NOMO-1 treated with DMSO at 0.1 percent for 48 hours (cell line): ENCODE data around the gene PRPF31.
A peak's percentile ranks its signal among the peaks of the same experiment; 100 is the strongest.
"Not testable (repeated sequence)": the region's sequence is repeated elsewhere in the genome, so short reads cannot be mapped to it uniquely, and the experiment has no call there.

ENCODE experiments used
- DNase-seq: peaks from one replicate; lab custom pipeline; 2025; ENCODE audit not compliant: unreplicated experiment; lab: John Stamatoyannopoulos, UW

The PRPF31 gene, protein sequence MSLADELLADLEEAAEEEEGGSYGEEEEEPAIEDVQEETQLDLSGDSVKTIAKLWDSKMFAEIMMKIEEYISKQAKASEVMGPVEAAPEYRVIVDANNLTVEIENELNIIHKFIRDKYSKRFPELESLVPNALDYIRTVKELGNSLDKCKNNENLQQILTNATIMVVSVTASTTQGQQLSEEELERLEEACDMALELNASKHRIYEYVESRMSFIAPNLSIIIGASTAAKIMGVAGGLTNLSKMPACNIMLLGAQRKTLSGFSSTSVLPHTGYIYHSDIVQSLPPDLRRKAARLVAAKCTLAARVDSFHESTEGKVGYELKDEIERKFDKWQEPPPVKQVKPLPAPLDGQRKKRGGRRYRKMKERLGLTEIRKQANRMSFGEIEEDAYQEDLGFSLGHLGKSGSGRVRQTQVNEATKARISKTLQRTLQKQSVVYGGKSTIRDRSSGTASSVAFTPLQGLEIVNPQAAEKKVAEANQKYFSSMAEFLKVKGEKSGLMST

DNA sequence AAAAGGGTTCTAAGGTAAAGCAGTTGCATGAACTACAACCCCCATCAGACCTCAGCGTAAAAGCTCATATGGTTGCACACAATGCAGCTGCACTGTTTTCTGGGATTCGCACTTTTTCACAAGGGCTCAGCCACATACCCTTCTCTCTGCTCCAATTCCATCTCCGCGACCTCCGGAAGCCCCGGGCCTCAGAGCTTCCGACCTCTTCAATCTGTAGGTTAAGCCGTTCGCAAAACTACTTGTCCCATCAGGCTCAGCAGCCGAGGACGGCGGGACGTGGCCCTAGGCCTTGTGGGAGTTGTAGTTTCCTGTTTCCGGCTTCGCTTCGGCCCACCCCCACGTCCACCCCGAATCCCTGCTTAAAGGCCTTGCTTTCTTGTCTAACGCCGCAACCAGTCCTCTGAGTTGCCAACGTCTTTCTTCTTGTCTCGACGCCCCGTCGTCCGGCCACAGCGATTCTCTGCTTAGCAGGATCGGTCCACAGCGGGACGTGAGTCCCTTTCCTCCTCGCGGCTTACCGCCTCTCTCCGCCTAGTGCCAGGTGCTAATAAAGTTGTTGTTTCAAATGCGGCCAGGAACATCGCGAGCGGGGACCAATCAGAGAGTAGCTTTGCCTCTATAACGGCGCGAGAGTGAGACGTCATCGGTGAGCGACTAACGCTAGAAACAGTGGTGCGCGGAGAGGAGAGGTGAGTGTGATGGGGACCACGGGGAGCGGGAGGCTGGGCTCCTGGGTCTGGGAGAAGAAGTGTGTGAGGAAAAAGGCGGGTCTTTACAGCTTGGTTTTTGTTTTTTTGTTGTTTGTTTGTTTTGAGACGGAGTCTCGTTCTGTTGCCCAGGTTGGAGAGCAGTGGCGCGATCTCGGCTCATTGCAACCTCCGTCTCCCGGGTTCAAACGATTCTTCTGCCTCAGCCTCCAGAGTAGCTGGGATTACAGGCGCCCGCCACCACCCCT lies at the start of gene PRPF31, which contains the start of gene TFPT:
Gene PRPF31, plus strand, starts transcription at position 646 of the 955 bp plus-strand sequence. CDS start 2,525 bp downstream, outside the sequence.
Gene TFPT, minus strand, starts transcription at position 549 of the 955 bp plus-strand sequence. Its CDS starts 388 bp downstream, at position 161.
- DNase-seq, result peak; percentile 98

DNA sequence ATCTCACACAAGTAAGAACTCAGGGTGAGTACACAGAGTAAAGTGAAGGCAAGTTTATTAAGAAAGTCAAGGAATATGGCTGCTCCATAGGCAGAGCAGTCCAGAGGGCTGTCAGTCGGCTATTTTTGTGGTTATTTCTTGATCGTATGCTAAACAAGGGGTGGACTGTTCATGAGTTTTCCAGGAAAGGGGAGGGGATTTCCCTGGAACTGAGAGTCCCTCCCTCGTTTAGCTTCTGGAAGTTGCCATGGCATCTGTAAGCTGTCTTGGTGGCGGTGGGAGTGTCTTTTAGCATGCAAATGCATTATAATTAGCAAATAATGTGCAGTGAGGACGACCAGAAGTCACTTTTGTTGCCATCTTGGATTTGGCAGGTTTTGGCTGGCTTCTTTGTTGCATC lies 46.1 kb upstream of the PRPF31 start:
- DNase-seq, result no peak

DNA sequence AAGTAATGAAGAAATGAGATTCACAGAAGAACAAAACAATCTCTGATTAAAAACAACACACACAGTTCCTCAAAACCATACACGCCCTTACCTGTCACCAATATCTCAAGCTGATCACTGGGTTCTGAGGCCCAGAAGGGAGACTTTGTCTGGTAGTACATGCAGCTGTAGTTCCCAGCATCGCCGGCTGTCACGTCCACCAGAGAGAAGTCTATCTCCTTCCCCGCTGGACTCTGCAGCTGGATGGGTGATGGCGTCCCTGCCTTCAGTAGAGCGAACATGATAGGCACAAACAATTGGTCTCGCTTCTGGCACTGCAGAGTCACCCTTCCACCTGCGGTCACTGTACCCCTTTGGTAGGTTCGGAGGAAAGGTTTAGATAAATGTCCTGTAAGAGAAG lies 41.7 kb upstream of the PRPF31 start:
- no peak for DNase-seq

DNA sequence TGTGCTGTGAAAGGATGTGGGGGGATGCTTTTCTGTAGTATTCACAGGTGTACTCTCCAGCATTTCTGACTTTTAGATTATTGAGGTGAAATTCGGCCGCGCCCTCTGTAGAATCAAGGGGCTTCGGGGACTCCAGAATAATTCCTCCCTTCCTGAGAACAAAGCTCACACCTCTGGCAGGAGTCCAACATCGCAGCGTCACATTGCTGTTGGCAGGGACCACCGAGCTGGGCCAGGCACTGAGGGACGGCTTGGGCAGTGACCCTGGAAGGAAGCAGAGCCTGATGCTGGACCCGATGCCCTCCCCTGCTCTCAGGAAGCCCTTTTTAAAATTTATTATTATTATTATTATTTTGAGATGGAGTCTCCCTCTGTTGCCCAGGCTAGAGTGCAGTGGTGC lies 40.7 kb upstream of the PRPF31 start:
- no peak for DNase-seq

DNA sequence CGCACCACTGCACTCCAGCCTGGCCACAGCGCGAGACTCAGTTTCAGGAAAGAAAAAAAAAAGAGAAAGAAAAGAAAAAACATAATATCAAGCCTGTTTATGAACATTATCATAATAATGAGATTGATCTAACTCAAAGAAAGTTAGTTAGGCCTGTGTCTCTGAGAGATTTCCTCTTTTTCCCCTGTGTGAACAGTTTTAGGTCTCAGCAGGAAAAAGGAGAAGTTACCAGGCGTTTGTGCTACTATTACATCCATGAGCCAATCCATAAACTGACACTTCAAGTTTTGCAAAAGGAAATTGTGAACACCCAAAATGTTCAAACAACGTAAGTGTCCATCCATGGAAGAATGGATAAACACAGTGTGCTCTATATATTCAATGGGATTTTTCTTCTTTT lies 38.2 kb upstream of the PRPF31 start:
- DNase-seq, result peak; percentile 93

DNA sequence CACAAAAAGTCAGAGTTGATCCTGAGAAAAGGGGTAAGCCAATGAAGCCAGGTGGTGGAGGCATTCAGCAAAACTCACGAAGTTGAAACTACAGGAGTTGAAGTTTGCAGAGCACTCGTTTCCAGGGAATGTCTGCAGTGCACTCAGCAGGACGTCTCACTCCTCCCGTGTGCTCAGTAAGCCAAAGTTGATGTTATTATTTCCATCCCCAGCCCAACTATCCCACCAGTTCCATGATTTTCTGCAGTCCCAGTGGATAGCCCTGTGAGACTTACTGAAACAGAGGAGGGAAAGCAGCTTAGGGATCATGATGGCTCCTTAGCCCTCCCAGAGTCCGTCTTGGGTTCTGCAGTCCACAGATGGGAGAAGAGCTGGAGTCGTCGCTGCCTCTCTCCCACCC lies 34.5 kb upstream of the PRPF31 start, which contains the start of gene TARM1:
Gene TARM1, minus strand, starts transcription at position 334 of the 400 bp plus-strand sequence. Its CDS starts 25 bp downstream, at position 309.
- no peak for DNase-seq

DNA sequence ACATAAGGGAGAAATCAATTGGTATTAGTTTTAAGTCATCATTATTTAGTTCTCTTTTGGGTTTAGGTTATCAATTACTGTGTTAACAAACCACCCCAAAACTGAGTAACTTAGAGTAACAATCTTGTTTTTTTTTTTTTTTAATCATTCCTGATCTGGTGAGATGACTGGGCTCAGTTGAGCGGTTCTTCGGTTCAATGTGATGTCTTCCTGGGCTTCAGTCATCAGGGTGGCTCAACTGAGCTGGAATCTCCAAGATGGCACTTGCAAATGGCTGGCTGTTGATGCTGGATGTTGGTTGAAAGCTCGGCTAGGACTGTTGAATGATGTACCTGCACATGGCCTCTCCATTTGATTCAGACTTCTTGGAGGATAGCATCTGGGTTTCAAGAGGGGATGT lies 31.1 kb upstream of the PRPF31 start:
- DNase-seq, result no peak

DNA sequence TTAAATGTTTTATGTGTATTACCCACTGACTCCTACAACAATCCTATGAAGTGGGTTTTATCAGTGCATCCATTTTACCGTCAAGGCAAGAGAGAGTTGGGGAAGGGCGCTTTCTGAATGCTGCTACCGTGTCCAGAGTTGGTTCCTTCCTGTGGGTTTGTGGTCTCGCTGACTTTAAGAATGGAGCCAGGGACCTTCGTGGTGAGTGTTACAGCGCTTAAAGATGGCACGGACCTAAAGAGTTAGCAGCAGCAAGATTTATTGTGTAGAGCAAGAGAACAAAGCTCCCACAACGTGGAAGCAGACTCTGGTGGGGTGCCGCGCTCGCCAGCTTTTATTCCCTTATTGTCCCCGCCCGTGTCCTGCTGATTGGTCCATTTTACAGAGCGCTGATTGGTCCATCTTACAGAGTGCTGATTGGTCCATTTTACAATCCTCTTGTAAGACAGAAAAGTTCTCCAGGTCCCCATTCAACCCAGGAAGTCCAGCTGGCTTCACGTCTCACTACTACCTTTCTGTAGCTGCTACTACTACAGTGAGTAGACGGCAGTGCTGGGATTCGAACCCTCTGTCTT lies 21.0 kb upstream of the PRPF31 start:
- DNase-seq, result no peak

DNA sequence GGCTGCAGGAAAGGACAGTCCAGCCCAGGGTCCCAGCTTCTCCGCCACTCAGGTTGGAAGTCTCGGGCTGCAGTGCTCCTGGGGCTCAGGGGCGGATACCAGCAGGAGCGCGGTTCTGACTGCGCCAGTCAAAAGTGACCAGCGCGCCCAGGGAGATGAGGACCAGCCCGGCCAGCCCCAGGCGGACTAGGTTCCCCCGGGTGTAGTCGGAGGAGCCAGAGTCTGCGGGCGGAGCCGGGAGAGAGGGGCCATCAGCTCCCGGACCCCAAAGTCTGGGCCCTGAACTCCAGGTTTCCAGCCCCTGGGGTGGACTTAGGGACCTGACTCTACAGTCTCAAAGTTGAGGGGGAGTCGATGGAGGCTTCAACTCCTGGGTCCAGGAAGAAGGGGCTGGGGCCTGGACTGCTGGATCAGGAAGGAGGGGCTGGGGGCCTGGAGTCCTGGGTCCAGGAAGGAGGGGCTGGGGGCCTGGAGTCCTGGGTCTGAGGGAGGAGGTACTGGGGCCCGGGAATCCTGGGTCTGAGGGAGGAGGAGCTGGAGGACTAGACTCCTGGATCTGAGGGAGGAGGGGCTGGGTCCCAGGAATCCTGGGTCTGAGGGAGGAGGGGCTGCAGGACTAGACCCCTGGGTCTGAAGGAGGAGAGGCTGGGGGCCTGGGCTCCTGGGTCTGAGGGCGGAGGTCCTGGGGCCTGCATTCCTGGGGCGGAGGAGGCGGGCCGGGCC lies 20.3 kb upstream of the PRPF31 start:
- no peak for DNase-seq

DNA sequence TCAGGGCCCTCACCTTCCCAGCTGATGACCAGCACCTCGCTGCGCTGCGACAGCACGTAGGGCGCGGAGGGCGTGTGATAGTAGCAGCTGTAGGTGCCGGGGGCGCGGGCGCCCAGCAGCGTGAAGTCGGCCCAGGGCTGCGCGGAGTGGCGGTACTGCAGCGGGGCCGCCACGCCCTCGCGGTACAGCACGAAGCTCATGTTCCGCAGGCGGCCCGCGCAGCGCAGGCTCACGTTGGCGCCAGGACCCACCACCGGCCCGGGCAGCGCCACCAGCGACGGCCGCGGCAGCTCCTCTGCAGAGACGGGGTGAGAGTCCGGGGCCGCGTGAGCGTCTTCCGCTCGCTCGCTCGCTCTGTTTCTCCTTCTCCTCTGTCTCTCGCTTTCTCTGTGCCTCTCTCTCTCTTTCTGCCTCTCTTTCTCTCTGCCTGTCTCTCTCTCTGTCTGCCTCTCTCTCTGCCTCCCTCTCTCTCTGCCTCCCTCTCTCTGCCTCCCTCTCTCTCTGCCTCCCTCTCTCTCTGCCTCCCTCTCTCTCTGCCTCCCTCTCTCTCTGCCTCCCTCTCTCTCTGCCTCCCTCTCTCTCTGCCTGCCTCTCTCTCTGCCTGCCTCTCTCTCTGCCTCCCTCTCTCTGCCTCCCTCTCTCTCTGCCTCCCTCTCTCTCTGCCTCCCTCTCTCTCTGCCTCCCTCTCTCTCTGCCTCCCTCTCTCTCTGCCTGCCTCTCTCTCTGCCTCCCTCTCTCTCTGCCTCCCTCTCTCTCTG lies 19.5 kb upstream of the PRPF31 start:
- peak; percentile 63 for DNase-seq

DNA sequence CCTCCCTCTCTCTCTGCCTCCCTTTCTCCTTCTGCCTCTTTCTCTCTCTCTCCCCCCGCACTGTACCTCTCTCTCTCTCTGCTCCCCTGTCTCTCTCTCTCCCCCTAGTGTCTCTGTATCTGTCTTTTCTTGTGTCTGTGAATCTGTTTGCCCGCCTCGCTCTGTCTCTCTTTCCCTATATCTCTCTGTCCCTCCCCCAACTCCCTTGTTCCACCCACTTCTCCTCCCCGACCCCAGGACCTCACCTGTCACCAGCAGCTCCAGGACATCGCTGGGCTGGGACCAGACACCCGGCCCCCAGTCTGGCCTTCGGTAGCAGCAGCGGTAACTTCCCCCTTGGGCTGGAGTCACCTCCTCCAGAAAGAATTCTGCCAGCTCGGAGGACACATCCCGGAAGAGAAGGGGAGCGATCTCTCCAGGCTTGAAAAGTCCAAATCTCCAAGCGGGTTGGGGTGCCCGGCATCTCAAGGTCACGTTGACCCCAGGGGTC lies 18.9 kb upstream of the PRPF31 start:
- DNase-seq, result peak; percentile 59

DNA sequence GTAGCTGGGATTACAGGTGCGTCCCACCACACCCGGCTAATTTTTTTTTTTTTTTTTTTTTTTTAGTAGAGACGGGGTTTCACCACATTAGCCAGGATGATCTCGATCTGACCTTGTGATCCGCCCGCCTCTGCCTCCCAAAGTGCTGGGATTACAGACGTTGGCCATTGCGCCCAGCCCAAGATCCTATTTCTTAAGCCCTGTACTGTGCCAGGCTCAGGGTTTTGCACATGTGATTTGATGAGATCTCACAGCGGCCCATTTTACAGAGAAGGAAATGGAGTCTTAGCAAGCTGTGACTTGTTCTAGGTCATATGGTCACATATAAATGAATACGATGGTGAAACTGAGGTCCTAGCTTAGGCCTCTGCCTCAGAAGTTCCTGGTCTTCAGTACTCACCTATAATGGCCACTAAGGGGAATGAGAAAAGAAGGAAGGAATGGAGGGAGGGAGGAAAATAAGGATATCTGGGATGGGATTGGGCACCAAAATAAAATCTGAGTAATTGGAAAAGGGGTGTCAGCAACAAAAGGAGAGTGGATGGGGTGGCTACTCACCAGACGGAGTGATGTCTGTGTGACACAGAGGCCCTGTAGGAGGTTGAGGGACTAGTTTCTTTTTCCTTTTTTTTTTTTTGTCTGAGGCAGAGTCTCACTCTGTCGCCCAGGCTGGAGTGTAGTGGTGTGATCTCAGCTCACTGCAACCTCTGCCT lies 16.2 kb upstream of the PRPF31 start:
- DNase-seq, result no peak

DNA sequence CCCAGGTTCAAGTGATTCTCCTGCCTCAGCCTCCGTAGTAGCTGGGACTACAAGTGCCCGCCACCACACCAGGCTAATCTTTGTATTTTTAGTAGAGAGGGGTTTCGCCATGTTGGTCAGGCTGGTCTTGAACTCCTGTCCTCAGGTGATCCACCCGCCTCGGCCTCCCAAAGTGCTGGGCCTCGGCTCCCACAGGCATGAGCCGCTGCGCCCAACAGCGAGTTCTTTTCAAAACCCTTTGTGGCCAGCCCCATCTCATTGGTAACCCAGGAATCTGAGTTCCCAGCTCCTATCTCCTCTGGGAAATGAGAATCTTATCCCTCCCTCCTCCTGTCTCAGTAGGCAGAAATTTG lies 15.7 kb upstream of the PRPF31 start:
- DNase-seq, result not testable (repeated sequence)

DNA sequence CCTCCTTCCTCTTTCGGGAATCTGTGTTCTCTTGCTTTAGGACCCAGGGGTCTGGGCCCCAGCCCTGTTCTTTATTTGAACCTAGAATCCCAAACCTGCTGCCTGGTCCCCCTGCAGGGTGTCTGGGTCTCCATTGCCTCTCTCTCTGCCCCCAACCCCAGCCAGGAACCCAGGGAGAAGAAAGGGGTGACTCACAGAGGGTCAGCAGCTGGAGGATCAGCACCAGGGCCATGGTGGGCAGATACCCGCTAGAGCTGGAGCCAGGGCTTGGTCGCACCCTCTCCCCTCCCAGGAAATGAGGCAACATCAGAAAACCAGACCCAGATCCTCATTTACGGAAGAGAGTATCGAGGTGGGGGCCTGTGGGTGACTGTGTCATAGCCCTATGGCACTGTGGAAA lies 15.0 kb upstream of the PRPF31 start, which contains the start of gene OSCAR:
Gene OSCAR, minus strand, starts transcription at position 243 of the 400 bp plus-strand sequence. Its CDS starts 11 bp downstream, at position 232.
- DNase-seq, result peak; percentile 14

DNA sequence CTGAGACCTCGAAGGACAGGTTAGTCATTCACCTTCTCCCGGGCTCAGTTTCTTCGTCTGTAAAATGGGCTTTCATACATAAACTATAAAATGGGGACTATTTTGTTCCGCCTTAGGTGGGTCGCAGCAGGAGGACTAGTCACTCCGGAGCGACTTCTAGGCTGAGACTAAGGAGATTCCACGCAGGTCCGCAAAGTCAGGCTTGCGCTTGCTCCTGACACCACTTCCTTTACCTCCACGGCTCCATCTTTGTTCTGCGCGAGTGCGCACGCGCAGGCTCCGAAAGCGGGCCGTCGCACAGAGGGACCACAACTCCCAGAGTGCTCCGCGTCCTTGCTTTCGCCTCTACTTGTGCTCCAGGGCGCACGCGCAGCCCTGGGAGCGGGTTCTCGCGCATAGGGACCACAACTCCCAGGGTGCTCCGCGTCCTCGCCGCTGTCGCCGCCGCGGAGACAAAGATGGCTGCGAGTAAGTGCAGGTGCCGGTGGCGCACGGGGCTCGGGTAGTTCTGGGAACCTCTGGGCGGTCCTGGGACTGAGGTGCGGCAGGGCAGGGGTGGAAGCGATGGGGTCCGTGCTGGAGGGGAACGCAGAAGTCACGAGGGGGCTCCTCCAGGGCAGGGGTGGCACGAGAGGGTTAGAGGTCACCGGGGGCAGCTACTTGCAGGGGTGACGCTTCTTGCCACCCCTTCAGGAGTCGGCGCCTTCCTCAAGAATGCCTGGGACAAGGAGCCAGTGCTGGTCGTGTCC lies 13.0 kb upstream of the PRPF31 start, which contains the start of gene NDUFA3:
Gene NDUFA3, plus strand, starts transcription at position 435 of the 749 bp plus-strand sequence. Its CDS starts 24 bp downstream, at position 459.
- DNase-seq, result peak; percentile 97

DNA sequence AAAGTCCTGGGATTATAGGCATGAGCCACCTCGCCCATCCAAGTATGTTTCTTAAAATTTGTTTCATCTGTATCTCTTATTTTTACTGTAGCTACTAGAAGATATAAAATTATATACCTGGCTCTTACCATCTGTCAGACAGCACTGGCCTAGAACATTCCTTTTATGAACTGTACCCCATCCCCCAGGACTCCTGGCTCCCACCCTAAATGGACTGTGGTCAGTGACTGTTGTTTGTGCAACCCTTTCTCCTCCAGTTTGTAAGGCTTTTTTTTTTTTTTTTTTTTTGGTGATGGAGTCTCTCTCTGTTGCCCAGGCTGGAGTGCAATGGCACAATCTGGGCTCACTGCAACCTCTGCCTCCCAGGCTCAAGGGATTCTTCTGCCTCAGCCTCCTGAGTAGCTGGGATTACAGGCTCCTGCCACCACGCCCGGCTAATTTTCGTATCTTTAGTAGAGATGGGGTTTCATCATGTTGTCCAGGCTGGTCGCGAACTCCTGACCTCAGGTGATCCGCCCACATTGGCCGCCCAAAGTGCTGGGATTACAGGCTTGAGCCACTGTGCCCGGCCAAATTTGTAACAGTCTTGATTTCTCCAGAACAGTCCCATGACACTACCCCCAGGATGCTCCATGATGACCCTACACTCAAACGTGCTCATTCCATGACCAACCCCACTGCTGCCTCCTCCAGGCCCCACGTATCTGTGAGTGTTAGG lies 10.4 kb upstream of the PRPF31 start:
- no peak for DNase-seq

DNA sequence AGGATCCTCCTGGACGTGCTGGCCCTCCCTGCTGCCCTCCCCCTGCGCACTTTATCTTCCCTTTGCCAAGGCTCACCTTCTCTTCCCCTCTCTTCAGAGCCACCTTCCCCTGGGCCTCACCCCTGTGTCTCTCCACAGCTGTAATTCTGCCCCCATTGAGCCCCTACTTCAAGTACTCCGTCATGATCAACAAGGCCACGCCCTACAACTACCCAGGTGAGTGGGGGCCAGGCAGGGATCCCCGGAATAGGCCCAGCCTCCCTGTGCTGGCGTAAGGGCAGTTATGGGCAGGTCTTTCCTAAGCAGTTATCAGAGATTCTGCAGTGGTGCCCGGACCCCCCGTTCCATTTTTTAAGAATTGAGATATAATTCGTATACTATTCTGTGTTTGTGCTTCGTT lies 9.8 kb upstream of the PRPF31 start:
- DNase-seq, result no peak
